T-helper 2 cell (primary cell): ENCODE results near the gene FAM120A.

Experiments
- DNase-seq, 5 experiments: peaks; one replicate each; pipeline versions ENCODE4 v3.0.0 to v3.0.0-alpha.2; 2012 to 2022

Gene FAM120A

DNA sequence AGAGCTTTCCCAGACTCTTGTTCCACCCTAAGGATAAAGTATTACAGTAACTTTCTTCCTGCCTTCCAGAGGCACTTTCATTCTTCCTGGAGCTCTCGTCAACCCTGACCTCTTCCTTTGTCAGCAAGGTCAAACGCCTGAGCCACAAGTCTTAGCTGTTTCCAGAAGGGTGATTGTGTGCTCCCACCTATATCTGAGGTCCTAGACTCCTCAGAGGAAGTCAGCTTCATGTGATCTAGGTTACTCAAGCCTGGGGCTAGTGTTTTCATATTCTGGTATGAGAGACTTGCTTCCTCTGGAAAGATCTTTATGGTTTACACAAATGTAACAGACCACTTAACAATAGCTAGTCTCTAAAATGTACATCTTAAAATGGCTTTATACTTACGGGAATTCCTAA lies 5.4 kb upstream of the FAM120A start:
- DNase-seq: no peak

- no peak for DNase-seq
Observed at GRCh38 chr9:93447655-93448054, 3.8 kb upstream of the FAM120A start.

- peak; percentile 15 to 62 (median 28) for DNase-seq
Observed at GRCh38 chr9:93451849-93452709, 594 bp downstream of the FAM120A start.

DNA sequence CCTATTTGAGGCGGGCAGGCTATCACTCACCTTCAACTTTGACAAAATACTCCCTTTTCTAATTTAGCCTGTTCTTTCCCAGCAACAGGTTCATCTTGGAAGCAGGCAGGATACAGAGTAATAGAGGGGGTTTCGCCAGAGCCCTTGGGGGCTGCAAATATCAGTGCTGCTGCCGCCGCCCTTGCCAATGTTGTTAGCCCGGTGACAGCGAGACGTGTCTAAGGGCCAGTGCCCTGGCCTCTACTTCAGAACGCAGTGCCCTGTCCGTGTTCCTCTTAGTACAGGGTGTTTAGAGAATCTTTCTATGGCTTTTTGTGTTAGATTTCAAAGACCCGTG lies 1.2 kb downstream of the FAM120A start:
- no peak for DNase-seq

DNA sequence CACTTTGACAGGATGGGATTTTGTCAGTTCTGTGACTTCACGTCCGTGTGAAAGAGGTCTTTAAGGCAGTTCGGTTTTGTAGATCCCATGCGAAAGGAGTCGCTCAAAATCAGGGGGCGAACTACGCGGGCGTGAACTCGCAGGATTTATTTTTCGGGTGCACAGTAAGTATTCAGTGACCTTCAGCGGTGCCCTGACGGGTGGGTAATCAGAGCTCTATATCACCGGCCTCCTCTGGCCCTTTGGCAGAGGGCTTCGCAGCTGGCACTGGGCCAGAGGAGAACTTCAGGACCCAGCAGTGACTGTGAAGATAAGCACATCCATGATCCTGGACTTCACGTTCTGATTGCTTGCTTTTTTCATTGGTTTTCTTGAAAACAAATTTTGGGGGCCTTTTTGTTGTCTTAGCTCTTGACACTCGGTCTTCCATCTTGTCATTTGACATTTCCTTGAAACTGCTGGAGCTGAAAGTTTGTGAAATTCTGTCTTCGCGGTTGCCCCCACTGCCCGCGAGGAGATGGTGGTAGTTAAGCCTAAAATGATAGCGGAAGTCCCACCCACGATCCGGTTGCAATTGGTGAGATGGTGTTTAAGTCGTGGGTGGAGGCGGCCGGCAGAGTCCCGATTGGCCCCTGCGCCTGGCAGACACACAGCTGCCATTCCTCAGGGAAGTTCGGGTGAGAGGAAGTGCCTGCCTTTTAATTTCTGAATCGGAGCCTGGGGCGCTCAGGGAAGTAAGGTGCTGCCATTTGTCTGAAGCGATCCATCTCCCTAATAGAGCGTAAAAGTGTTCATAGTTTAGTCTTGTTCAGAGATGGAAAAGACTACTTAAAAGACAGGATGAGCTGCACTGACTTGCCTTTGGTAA lies 1.8 kb downstream of the FAM120A start, which contains the start of gene FAM120AOS:
FAM120AOS (minus strand) TSS at position 535 of the 868 bp plus-strand sequence. CDS start 872 bp downstream, outside the sequence.
- peak; percentile 61 to 95 (median 80) for DNase-seq

- DNase-seq: no peak
Observed at GRCh38 chr9:93456022-93456421, 4.5 kb downstream of the FAM120A start.

- DNase-seq: peak in 1 of 5 experiments; percentile 76
Observed at GRCh38 chr9:93456504-93456903, 5.0 kb downstream of the FAM120A start.

- DNase-seq: no peak
Observed at GRCh38 chr9:93457006-93457405, 5.5 kb downstream of the FAM120A start.

DNA sequence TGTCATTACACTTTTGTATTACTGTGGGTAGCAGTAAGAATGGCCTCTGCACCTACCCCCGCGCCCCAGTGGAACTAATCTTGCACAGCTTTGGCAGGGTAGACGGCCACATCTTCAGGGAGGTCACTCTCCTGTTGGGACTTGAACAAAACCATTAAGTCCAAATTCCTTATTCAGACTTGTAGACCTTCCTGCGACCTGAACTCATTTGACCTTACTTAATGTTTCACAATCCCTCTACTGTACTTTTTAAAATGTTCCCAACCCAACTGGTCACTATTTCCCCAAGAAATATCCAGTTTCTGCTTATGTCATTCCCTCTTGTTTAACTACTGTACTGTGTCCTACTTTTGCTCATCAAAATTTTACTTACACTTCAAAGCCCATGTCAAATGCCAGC lies 7.2 kb downstream of the FAM120A start:
- no peak for DNase-seq

- peak in 1 of 5 experiments; percentile 36 for DNase-seq
Observed at GRCh38 chr9:93459432-93459847, 8.0 kb downstream of the FAM120A start.

- DNase-seq: peak in 1 of 5 experiments; percentile 48
Observed at GRCh38 chr9:93460689-93461413, 9.4 kb downstream of the FAM120A start.

GRCh38 chr9:93461414-93461743 lies 9.9 kb downstream of the FAM120A start:
- DNase-seq: no peak

- DNase-seq: no peak
Observed at GRCh38 chr9:93461821-93462220, 10.3 kb downstream of the FAM120A start.

DNA sequence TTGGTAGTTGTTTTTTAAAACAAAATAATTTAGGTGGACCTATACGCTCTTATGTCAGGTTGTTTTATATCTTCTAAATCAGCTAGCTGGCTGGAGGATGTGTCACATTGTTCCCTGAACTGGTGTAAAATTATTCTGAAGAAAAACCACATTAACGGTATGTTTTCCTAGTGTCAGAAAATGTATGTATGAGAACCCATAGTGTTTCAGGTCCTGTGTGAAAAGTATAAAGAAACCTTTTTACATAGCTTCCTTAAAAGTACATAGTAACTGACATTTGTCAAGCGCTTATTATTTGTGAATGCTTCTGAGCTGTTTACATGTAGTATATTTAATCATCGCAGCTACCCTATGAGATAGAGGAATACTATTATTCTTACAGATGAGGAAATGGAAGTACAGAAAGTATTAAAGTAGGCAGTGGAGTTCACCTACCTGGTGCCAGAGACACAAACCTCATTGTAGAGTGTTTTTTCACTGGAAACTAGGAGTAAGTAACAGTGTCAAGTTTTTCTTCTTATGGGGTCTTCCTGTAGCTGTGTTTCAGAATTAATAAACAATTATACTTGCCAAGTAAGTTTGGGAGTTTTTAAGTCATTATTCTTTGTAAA lies 12.3 kb downstream of the FAM120A start:
- peak in 1 of 5 experiments; percentile 90 for DNase-seq

DNA sequence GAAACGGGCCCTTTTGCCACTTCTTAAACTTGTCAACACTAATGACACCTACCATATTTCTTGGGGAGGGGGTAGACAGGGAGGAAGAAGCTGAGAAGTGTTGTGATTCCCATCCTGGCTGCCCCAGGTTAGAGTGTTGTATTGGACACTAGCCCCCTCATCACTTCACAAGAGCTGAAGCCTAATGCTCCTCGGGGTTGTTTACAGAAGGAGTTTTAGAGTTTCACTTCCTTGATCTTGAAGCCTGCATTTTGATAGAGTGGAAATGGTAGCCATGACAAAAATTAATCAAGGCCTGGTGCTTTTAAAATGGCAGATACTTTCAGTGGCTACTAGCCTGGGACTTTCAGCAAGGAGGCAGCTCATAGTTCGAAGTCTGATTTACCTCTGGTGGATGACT lies 12.9 kb downstream of the FAM120A start:
- DNase-seq: peak in 1 of 5 experiments; percentile 66

GRCh38 chr9:93464876-93465275 lies 13.4 kb downstream of the FAM120A start:
- peak in 1 of 5 experiments; percentile 24 for DNase-seq

GRCh38 chr9:93465855-93466254 lies 14.4 kb downstream of the FAM120A start:
- no peak for DNase-seq

- peak in 1 of 5 experiments; percentile 70 for DNase-seq
Observed at GRCh38 chr9:93466416-93467061, 15.1 kb downstream of the FAM120A start.

DNA sequence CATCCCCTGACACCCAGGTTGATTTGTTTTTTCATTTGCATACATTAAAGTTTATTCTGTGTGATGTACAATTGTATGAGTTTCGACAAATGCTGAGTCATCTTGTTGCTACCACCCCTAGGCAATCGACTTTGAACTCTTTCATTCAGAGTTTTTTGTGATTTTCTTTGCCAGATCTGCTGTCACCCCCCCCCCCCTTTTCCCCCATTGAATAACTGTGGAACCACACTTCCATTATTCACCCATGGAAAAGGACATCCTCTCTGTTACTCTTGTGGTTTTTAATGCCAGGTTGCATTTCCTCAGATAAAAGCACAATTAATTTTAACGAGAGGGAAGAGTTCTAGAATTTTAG lies 15.6 kb downstream of the FAM120A start:
- peak in 1 of 5 experiments; percentile 76 for DNase-seq

DNA sequence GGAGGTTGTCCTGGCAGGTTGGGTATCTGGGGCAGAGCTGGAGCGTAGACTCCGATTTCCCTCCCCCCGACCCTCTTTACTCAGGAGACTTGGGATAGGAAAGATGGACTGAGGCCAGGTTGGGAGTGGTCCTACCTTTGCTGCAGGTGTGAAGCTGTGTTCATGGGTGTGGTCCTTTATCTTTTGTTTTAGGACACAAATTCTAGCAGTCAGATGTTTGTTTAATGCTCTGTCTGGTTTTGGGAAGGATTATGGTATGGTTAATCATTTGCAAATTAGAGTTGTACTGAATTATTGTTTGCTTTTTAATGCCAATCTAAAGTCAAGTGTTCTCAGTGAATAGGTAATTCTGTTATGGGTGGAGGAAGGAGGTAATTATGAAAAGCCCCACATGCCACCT lies 16.0 kb downstream of the FAM120A start:
- DNase-seq: no peak

GRCh38 chr9:93468763-93469456 lies 17.4 kb downstream of the FAM120A start:
- no peak for DNase-seq
